ENCODE results near the gene ABCC10.

ABCC10 gene

GRCh38 chr6:43444582-43444981 is 17.2 kb downstream of the ABCC10 start:
- DNase-seq (ENCODE audit: extremely low read depth, low read depth): no peak
- H3K4me3 ChIP-seq (replicated peaks; ENCODE audit: low read depth, low read length): no peak overlapping the region
- TF ChIP-seq CTCF (IDR thresholded peaks at IDR 0.05; ENCODE audit: low read depth, low read length, missing control alignments): no peak

DNA sequence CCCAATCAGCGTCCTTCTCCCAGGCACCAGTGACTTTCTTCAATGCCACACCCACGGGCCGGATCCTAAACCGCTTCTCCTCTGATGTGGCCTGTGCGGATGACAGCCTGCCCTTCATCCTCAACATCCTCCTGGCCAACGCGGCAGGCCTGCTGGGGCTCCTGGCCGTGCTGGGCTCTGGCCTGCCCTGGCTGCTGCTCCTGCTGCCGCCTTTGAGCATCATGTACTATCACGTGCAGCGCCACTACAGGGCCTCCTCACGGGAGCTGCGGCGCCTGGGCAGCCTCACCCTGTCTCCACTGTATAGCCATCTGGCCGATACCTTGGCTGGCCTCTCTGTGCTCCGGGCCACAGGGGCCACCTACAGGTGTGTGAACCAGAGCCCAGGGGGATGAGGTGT is 18.2 kb downstream of the ABCC10 start:
- TF ChIP-seq CTCF (IDR thresholded peaks at IDR 0.05; ENCODE audit: low read depth, low read length, missing control alignments): no peak
- no peak for DNase-seq (ENCODE audit: extremely low read depth, low read depth)
- H3K4me3 ChIP-seq (replicated peaks; ENCODE audit: low read depth, low read length): no peak overlapping the region

DNA sequence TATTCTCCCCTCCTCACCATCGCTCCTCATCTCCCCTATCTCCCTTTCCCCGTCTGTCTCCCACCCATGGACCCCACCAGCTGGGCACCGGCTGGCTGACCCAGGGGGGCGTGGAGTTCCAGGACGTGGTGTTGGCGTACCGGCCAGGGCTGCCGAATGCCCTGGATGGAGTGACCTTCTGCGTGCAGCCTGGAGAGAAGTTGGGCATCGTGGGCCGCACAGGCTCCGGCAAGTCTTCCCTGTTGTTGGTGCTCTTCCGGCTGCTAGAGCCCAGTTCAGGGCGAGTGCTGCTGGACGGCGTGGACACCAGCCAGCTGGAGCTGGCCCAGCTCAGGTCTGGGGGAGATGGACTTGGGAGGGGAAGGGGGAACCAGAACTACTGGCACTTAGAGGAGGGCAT is 20.3 kb downstream of the ABCC10 start:
- no peak for TF ChIP-seq CTCF (IDR thresholded peaks at IDR 0.05; ENCODE audit: low read depth, low read length, missing control alignments)
- no peak for DNase-seq (ENCODE audit: extremely low read depth, low read depth)
- no peak overlapping the region for H3K4me3 ChIP-seq (replicated peaks; ENCODE audit: low read depth, low read length)

- no peak for DNase-seq (ENCODE audit: extremely low read depth, low read depth)
- no peak for TF ChIP-seq CTCF (IDR thresholded peaks at IDR 0.05; ENCODE audit: low read depth, low read length, missing control alignments)
- H3K4me3 ChIP-seq (replicated peaks; ENCODE audit: low read depth, low read length): no peak overlapping the region
Observed at GRCh38 chr6:43448916-43449315, 21.6 kb downstream of the ABCC10 start.

DNA sequence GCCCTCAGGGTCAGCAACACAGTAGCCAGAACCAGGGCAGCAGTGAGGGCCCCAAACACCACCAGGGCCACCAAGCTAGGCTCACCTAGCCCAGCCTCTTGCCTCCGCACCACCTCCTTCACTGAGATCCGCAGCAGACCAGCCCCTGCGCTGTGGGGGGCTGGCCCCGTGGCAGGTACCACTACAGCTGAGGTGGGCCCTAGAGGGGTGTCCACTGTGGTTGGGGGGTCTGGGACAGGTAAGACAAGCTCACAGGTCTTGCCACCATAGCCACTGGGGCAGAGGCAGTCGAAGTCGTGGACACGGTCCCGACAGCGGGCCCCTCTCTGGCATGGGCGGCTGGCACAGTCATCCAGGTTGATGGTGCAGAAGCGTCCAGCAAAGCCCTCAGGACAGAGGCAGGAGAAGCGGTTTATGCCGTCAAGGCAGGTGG is 23.4 kb downstream of the ABCC10 start:
- TF ChIP-seq CTCF (IDR thresholded peaks at IDR 0.05; ENCODE audit: low read depth, low read length, missing control alignments): no peak
- DNase-seq (ENCODE audit: extremely low read depth, low read depth): no peak
- no peak overlapping the region for H3K4me3 ChIP-seq (replicated peaks; ENCODE audit: low read depth, low read length)

GRCh38 chr6:43451348-43451747 is 24.0 kb downstream of the ABCC10 start:
- DNase-seq (ENCODE audit: extremely low read depth, low read depth): no peak
- TF ChIP-seq CTCF (IDR thresholded peaks at IDR 0.05; ENCODE audit: low read depth, low read length, missing control alignments): no peak
- H3K4me3 ChIP-seq (replicated peaks; ENCODE audit: low read depth, low read length): no peak overlapping the region

DNA sequence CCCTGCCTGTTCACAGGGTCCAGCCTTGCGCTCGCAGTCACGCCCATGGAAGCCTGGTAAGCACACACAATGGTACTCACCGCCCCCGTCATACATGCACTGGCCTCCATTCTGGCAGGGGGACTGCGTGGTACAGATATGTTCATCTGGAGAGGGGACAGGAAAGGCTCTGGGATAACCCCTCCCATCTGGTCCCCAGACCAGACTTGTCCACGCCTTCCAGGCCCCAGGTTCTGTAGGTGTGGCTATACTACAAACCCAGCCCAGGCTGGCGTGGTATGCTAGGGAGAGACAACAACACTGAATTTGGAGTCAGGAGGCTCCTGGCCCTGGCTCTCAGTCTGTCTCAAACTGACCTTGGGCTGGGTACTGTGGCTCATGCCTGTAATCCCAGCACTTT is 24.6 kb downstream of the ABCC10 start:
- no peak for DNase-seq (ENCODE audit: extremely low read depth, low read depth)
- H3K4me3 ChIP-seq (replicated peaks; ENCODE audit: low read depth, low read length): no peak overlapping the region
- no peak for TF ChIP-seq CTCF (IDR thresholded peaks at IDR 0.05; ENCODE audit: low read depth, low read length, missing control alignments)
